ENCODE measurements around the gene DNAJB13.

The DNAJB13 gene

DNA sequence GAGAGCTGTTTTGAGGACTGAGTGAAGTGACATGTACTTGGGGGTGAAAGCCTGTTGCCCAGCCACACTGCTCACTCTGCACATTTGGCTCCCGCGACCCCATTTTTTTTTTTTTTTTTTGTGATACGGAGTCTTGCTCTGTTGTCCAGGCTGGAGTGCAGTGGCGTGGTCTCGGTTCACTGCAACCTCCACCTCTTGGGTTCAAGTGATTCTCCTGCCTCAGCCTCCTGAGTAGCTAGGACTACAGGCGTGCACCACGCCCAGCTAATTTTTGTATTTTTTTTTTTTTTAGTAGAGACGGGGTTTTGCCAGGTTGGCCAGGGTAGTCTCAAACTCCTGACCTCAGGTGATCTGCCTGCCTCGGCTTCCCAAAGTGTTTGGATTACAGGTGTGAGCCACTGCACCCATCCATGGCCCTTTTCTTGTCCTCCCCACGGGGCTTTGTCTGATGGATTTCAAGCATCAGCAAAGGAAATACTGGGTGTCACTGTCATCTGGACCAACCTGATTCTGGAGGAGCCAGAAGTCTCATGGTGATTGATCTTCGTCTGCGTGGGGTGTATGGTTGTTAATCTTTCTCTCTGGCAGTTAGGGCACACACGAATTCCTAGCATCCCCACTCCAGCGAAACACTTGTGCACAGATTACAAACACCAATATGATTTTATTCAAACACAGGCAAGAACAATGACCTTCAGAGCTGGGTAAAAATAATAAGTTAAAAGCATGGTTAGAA lies 61.4 kb downstream of the DNAJB13 start:
- no peak for DNase-seq

GRCh38 chr11:74013141-74013540 lies 62.3 kb downstream of the DNAJB13 start:
- no peak for DNase-seq

DNA sequence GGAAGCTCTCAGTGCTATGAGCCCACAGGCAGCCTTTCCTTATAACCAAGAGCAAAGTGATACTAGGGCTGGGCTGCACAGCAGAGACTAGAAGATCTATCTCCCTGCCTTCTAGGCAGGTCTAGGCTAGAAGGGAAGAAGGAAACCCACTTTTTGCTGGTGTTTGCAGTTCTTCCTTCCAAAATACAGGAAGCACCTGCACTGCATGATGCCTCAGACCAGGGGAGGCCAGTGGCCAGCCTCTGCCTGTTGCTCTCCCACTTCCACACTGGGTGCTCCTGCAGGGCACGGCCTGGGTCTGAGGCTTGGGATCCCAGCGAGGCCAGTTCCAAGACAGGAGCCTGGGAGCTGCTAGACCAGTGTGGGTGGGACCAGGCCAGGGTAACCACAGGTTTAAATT lies 64.1 kb downstream of the DNAJB13 start:
- peak in 3 of 56 donors; percentile 6 to 16 (median 10) for DNase-seq

DNA sequence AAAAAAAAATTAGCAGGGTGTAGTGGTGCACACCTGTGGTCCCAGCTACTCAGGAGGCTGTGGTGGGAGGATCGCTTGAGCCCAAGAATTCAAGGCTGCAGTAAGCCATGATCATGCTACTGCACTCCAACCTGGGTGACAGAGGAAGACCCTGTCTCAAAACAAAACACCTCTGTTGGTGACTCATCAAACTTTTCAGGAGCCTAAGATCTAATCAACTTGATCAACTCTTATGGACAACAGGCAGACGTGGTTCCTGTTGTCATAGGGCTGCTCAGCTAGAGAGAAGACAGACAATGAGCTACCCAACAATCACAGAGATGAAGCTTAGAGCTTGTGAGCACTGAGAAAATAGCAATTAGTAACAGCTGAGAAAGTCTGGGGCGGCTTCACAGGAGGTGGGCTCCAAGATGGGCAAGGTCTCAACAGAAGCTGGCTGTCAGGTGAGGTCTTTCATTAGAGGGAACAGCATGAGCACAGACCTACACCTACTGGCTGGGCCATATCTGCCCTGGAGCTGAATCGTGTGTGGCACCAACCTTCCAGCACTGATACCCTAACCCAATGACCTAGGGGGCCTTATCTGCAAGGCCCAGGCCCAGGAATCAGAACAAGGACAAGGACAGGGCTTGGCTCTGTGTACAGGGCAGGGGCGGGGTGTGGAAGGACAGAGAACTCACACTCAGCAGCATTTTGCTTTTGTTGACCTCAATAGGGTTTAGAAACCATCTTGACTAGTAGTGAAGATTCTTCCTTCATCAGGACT lies 65.3 kb downstream of the DNAJB13 start:
- no peak for DNase-seq

DNA sequence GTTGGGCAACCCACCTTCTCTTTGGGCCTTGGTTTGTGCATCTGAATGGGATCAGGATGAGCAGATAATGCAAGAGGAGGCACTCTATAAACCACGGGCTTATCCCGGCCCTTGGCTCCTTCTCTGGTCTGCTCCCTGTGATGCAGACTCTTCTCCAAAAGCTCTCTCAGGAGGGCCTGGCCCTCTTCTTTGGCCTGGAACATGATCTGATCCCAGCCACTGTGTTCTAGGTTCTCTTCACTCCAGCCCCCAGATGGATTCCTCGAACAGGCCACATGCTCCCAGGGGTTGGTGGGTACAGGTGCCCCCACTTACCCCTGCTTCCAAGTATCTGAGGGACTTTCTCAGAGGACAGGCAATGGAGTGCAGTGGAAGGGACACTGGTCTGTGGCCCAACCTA lies 66.8 kb downstream of the DNAJB13 start:
- DNase-seq = no peak

DNA sequence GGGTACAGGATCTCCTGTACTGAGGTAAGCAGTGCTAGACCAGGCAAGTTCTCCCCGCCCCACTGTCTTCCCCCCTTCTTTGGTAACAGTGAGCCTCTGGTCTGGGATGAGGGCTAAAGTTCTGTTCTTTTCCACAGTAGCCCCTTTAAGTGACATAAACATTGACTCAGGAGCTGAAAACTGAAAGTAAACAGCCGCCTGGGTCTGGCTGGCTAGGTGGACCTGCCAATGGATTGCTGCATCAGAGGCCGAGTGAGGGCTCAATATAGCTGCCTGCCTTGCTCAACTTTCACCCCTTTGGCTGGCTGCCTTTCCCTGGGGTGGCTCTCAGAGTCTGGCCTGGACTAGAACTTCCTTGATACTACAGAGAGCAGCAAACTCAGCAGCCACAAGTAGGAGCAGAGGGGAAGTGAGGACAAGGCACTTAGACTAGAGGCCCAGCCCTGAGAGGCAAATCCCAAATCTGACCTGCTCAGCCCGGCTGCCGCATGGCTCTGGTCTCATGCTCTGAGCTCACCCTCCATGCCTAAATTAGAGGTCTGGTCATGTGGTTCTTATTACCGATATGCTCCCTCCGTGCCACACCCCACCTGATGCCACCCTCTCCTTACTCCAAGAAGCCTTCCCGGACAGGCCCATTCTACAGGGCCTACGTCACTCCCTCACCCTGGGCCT lies 67.6 kb downstream of the DNAJB13 start:
- DNase-seq = peak in 41 of 56 donors; percentile 5 to 72 (median 44)

DNA sequence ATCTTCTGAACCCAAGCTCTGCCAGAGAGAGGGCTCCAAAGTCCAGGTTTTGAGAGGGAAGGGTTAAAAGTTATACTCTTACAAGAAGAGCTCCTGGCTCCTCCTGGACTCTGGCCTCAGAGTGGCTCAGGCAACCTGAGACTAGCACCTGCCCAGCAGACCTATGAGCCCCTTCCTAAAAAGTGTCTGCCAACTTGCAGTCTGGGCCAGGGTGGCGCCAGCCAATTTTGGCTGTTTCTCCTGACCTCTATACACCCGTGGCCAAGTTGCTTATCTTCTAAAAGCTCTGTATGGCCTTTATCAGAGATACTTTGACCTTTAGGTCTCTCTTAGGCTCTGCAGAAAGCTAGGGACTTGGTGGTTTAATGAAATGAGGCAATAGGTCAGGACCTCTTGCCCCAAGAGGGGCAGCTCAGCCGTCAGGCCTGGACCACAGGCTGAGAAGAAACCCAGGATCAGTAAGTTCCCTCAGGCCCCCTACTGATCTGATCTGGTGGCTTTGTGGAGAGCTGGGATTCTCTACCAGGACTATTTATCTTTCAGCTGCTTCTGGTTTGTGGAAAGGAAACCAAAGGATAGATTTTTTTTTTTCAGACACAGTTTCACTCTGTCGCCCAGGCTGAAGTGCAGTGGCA lies 68.4 kb downstream of the DNAJB13 start:
- DNase-seq = no peak

GRCh38 chr11:74019860-74020259 lies 69.0 kb downstream of the DNAJB13 start:
- DNase-seq = no peak

Measured in nucleus accumbens (tissue), 56 donors.